Adipose tissue (tissue), 3 donors: Measurements from ENCODE around the gene FBRSL1. TPM values are rescaled to one million over a fixed set of nuclear protein-coding genes. Genes with fewer than 3 reads are reported as not detected.
"Not testable (repeated sequence)": the region's sequence is repeated elsewhere in the genome, so short reads cannot be mapped to it uniquely, and the experiment has no call there.

Source experiments
- H3K27ac ChIP-seq: one replicate; pipeline ENCODE4 v1.5.1; 2013; ENCODE audit warnings: low read depth, low read length
- WGBS, 3 donors: extraction: QIAGEN DNeasy Blood & Tissue Kit; methylation state at CpG; one replicate each; pipeline ENCODE4 v1.1.7; 2013; 5-methylcytosine and 5-hydroxymethylcytosine counted together
- polyA plus RNA-seq, 3 donors: library from polyadenylated mRNA; stranded (reverse); fragments of 200-250 nt; gene quantifications; one replicate each; pipeline ENCODE4 v1.2.3, GENCODE V29; 2013
- donor health status: healthy with polysubstance abuse.
- donor health status: Bipolar disorder and iron deficiency.
- donor health status: healthy.

Gene FBRSL1
- polyA plus RNA-seq, 3 donors: 14.7 to 26.9 (median 20.5) TPM

GRCh38 chr12:132466241-132467201 is 23.4 kb upstream of the FBRSL1 start:
- 56 to 75% (median 71%) methylated on average over 18 of the region's 18 CpGs for WGBS, 3 donors
- H3K27ac ChIP-seq: no peak overlapping the region

DNA sequence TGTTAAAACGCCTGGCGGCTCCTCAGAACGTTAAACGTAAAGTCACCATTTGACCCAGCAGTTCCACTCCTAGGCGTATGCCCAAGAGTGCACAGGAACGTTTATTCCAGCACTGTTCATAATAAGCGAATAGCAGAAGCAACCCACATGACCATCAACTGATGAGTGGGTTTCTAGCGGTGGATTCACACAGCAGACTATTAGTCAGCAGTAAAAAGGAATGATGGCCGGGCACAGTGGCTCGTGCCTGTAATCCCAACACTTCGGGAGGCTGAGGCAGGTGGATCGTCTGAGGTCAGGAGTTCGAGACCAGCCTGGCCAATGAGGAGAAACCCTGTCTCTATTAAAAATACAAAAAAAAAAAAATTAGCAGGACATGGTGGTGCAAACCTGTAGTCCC is 22.4 kb upstream of the FBRSL1 start:
- WGBS, 3 donors: 71 to 84% (median 76%) methylated on average over 13 of the region's 13 CpGs

GRCh38 chr12:132469423-132469822 is 20.5 kb upstream of the FBRSL1 start:
- 14 to 52% (median 28%) methylated on average over 8 to 9 of the region's 9 CpGs for WGBS, 3 donors
- H3K27ac ChIP-seq: no peak overlapping the region

More for the DNA sequence above, 22.4 kb upstream of the FBRSL1 start:
- no peak overlapping the region for H3K27ac ChIP-seq

DNA sequence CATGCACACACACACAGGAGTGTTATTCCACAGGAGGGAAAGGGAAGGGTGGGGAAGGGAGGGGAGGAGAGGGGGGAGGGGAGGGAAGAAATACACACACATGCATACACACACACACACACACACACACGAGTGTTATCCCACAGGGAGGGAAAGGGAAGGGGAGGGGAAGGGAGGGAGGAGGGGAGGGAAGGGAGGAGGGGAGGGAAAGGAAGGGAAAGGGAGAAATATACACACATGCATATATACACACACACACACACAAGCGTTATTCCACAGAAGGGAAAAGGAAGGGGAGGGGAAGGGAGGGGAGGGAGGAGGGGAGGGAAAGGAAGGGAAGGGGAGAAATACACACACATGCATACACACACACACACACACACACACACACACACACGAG is 19.6 kb upstream of the FBRSL1 start:
- H3K27ac ChIP-seq: no peak overlapping the region

DNA sequence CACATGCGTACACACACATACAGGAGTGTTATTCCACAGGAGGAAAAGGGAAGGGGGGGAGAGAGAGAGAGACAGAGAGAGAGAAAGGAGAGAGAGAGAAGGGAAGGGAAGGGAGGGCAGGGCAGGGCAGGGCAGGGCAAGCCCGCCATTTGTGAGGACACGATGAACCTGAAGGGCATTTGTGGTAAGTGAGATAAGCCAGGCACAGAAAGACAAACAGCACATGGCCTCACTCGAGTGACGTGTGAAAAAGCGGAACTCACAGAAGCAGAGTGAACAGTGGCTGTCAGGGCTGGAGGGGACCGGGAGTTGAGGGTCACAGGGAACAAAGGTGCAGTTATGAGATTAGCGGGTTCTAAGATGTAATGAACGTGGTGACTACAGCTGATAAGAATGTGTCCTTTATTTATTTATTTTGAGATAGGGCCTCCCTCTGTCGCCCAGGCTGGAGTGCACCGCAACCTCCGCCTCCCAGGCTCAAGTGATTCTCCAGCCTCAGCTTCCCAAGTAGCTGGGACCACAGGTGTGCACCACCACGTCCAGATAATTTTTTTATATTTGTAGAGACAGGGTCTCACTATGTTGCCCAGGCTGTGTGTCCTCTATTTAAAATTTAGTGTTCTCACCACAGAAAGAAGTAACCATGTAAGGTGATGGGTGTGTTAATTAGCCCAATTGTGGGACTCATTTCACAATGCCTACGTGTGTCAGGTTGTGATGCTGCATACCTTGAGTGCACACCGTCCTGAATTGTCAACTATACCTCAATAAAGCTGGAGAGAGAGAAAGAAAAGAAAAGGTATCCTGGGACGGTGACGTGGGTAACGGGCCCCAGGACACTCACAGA is 18.7 kb upstream of the FBRSL1 start:
- H3K27ac ChIP-seq: no peak overlapping the region
- WGBS, 3 donors: 52 to 53% (median 52%) methylated on average over 18 of the region's 18 CpGs

More for the DNA sequence above, 19.6 kb upstream of the FBRSL1 start:
- 0 to 14% methylated on average over 1 to 2 of the region's 3 CpGs; no CpG with 5 or more reads in 1 of the 3 donors for WGBS, 3 donors

DNA sequence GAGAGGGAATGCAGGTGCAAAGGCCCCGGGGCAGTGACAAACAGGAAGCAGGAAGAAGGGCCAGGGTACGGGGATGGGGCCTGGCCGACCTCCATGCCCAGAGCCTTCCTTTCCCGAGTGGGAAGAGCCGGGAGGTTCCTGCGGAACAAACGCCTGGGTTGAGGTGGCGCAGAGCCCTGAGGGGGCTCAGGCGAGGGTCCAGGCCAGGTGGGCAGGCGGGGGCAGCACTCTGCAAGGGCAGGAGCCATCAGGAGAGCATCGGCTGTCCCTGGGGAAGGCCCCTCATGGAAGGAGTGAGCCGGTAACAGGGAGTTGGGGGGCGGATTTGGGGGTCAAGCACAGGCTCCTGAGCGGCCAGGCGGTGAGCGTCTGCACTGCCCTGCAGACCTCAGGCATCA is 18.1 kb upstream of the FBRSL1 start:
- WGBS, 3 donors: 82 to 90% (median 82%) methylated on average over 16 of the region's 16 CpGs
- no peak overlapping the region for H3K27ac ChIP-seq

- 83 to 86% (median 85%) methylated on average over 15 of the region's 15 CpGs for WGBS, 3 donors
- no peak overlapping the region for H3K27ac ChIP-seq
Observed at GRCh38 chr12:132472386-132472785, 17.6 kb upstream of the FBRSL1 start.

DNA sequence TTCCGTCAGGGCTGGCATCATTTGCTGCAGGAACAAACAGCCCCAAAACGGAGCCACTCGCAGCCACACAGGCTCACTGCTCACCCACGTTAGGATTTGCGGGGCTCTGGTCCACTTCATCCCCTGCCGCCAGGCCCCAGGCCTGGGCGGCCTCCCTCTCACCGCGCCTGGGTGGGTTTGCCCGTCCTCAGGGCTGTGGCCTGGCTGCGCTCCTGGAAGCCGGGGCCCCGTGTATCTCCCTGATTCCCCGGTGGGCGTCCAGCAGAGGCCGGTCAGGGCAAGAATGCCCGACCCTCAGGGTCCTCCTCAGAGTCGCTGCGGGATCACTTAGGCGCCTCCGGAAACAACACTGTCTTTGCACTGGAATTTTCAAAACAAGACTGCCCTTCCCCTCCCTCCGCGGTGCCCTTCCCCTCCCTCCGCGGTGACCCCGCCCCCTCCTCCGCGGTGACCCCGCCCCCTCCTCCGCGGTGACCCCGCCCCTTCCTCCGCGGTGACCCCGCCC is 15.7 kb upstream of the FBRSL1 start:
- no peak overlapping the region for H3K27ac ChIP-seq
- 58 to 78% (median 74%) methylated on average over 23 to 26 of the region's 35 CpGs for WGBS, 3 donors

DNA sequence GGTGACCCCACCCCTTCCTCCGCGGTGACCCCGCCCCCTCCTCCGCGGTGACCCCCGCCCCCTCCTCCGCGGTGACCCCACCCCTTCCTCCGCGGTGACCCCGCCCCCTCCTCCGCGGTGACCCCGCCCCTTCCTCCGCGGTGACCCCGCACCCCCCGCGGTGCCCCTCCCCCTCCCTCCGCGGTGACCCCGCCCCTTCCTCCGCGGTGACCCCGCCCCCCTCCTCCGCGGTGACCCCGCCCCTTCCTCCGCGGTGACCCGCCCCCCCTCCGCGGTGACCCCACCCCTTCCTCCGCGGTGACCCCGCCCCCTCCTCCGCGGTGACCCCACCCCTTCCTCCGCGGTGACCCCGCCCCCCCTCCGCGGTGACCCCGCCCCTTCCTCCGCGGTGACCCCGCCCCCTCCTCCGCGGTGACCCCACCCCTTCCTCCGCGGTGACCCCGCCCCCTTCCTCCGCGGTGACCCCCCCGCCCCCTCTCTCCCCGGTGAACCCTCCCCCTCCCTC is 15.1 kb upstream of the FBRSL1 start:
- WGBS, 3 donors: no CpG with 5 or more reads among the region's 56 CpGs
- H3K27ac ChIP-seq: not testable (repeated sequence)

- WGBS, 3 donors: 74 to 86% (median 77%) methylated on average over 32 to 36 of the region's 47 CpGs
- no peak overlapping the region for H3K27ac ChIP-seq
Observed at GRCh38 chr12:132475304-132476037, 14.5 kb upstream of the FBRSL1 start.

- WGBS, 3 donors: 89 to 94% (median 93%) methylated on average over 26 of the region's 26 CpGs
- no peak overlapping the region for H3K27ac ChIP-seq
Observed at GRCh38 chr12:132476038-132476414, 13.9 kb upstream of the FBRSL1 start.

- 82 to 85% (median 83%) methylated on average over 18 of the region's 18 CpGs for WGBS, 3 donors
- H3K27ac ChIP-seq: no peak overlapping the region
Observed at GRCh38 chr12:132476421-132476820, 13.5 kb upstream of the FBRSL1 start.

DNA sequence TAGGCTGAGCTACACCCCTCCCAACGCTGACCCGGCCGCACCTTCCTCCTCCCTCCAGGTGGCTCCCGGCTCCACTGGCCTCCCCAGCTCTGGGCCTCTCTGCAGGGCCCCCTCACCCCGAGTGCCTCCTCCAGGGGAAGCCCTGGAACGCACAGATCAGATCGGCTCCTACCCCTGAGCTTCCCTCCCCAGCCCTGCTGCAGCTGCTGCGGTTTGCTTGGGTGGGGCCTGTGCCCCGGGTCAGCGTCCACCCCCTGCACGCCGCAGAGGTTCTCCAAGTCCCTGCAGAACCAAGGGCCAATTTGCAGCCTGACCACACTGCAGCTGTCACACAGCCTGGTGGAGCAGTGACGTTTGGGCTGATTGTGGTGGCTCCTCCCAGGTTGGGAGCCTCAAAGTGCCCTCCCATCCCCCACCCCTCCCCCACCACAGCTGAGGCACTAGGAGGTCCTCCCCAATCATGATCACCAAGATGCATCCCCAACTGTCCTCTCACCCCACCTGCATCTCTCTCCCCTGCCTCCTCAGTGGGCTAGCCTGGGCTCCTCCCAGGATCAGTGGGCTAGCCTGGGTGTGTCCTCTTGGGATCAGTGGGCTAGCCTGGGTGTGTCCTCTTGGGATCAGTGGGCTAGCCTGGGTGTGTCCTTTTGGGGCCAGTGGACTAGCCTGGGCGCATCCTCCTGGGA is 12.8 kb upstream of the FBRSL1 start:
- no peak overlapping the region for H3K27ac ChIP-seq
- WGBS, 3 donors: 61 to 71% (median 69%) methylated on average over 13 to 14 of the region's 14 CpGs

DNA sequence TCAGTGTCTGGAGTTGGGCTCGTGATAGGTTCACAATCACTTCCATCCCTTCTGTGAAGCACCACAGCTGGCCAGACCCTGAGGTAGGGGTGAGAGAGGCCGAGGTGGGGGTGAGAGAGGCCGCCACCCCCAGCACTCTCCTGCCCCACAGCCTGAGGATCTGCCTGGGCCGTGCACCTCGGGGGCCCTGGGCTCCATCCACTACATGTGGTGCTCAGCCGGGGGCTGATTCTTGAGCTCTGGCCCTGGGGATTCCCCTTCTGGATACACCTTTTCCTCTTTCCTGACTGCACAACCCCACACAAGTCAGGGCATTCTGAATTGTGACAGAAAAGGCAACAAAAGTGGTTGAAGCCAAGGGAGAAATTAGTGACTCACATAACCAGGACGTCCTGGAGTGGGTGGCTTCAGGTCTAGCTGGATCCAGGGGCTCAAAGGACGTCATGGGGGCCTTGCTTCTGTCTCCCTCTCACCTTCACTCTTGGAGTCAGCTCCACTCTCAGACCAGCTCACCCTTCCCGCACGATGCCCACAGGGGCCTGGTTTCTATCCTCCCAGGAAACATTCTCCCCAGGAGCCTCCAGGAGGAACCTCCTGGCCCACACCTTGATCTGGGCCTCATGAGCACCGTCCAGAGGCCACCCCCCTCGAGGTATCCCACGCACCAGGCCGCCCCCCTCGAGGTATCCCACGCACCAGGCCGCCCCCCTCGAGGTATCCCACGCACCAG is 12.1 kb upstream of the FBRSL1 start:
- 71 to 79% (median 76%) methylated on average over 18 to 19 of the region's 19 CpGs for WGBS, 3 donors
- no peak overlapping the region for H3K27ac ChIP-seq

DNA sequence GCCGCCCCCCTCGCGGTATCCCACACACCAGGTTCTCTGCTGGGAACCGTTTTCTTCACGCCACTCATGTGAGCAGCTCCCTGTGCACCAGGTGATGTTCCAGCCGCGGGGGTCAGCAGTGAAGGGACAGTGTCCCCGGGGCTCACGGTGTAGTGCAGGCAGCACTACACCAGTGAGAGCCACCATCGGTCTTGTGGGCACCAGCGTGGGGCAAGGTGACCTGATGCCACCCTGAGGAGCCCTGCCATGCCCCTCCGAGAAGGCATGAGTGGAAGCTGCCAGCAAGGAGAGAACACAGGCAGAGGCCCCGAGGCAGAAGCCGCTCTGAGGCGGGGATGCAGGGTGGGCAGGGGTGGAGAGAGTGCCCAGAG is 11.5 kb upstream of the FBRSL1 start:
- H3K27ac ChIP-seq: no peak overlapping the region
- WGBS, 3 donors: 89 to 92% (median 90%) methylated on average over 15 of the region's 15 CpGs

DNA sequence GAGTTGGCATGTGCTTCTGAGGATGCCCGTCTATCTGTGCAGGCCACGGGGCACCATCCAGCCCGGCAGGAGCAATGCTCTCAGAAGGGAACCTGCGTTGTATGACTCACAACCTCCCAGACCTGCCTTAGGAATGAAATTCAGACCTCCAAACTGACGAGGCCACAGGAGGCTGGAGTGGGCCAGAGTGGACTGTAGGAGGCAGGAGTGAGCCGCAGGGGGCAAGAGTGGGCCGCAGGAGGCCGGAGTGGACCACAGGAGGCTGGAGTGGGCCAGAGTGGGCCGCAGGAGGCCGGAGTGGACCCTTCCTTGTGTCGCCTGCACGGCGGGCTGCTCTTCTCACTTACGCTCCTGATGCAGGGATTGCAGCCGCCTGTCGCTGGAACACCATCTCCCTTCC is 11.1 kb upstream of the FBRSL1 start:
- 80 to 87% (median 85%) methylated on average over 16 of the region's 16 CpGs for WGBS, 3 donors
- peak overlapping the region; percentile 7 for H3K27ac ChIP-seq

DNA sequence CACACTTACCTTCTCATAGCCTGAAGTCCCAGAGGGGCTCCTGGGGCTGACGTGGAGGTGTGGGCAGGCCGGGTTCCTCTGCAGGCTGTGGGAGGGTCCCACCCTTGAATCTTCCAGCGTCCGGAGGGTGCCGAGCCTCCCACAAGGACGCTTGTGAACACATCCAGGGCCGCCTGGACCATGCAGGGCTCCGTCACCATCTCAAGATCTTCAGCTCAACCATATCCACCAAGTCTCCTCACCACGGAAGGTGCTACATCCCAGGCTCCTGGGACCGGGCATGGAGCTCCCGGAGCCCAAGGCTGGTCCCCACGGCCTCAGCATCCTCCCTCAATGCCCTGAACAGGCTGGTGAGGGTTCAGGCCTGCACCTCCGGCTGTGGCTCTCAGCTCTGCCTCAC is 10.7 kb upstream of the FBRSL1 start:
- 90 to 95% (median 91%) methylated on average over 13 of the region's 13 CpGs for WGBS, 3 donors
- no peak overlapping the region for H3K27ac ChIP-seq
